ENCODE measurements around the gene FOXP1.

FOXP1 gene

GRCh38 chr3:71109241-71109976, 474.1 kb downstream of the FOXP1 start:
- Histone ChIP-seq H3K4me3 (ENCODE audit: severe bottlenecking) (no peak overlapping the region), H3K27me3 (ENCODE audit: insufficient read depth, poor library complexity, severe bottlenecking) (no peaks in the 10 kb centered on the region), H3K9me3 (ENCODE audit: severe bottlenecking) (no peaks in the 10 kb centered on the region), H3K36me3 (ENCODE audit: low read depth) (peaks cover 8% of the 10 kb centered on the region), H3K4me1 (ENCODE audit: insufficient read depth, poor library complexity, severe bottlenecking) (peaks cover 36% of the 10 kb centered on the region), H3K27ac (ENCODE audit: poor library complexity, severe bottlenecking) (peak overlapping the region; percentile 76)
- no peak for TF ChIP-seq CTCF (IDR thresholded peaks at IDR 0.05; ENCODE audit: poor library complexity, severe bottlenecking)
- DNase-seq (ENCODE audit: low spot score) (no peak), ATAC-seq (ENCODE audit: low read depth) (peak; percentile 82)

DNA sequence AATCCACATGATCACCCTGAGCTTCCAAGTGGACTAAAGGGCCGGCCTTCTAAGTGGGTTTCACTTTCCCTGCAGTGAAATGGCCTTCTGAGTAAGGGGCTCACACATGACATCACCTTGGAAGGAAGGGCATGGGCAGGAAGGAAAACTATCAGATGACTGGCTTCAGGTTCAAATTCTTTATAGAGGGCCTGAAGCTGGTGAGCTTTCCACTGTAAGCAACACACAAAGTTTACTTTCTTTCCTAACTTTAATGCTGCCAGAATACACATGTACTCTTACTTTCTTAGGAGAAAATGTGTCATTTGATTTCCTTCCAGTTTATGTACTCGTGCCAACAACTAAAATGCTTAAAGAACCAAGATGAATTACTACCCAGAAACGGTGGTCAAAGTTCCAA, 475.6 kb downstream of the FOXP1 start:
- Histone ChIP-seq H3K27ac (ENCODE audit: poor library complexity, severe bottlenecking) (no peak overlapping the region), H3K9me3 (ENCODE audit: severe bottlenecking) (no peaks in the 10 kb centered on the region)
- ATAC-seq (ENCODE audit: low read depth) = no peak

DNA sequence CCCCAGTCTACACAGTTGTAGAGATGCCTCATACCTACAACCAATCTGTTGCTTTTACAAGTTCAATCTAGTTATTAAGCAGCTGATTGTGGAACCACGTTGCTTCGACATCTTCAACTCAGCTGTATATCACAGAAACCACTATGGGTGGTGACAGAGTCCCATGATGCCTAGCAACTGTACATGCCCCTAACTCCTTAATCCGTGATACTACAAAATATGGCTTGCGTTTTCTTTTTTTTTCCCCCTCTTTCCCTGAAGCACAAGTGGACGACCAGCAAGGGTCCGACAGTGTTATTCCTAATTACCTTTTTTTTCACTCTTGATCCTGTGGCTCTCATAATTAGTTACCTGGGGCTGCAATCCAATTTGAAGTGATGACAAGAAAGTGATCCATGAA, 478.6 kb downstream of the FOXP1 start:
- Histone ChIP-seq H3K9me3 (ENCODE audit: severe bottlenecking) (no peaks in the 10 kb centered on the region), H3K4me3 (ENCODE audit: severe bottlenecking) (no peak overlapping the region), H3K36me3 (ENCODE audit: low read depth) (no peaks in the 10 kb centered on the region), H3K4me1 (ENCODE audit: insufficient read depth, poor library complexity, severe bottlenecking) (peaks cover 56% of the 10 kb centered on the region), H3K27me3 (ENCODE audit: insufficient read depth, poor library complexity, severe bottlenecking) (no peaks in the 10 kb centered on the region), H3K27ac (ENCODE audit: poor library complexity, severe bottlenecking) (no peak overlapping the region)
- TF ChIP-seq CTCF (IDR thresholded peaks at IDR 0.05; ENCODE audit: poor library complexity, severe bottlenecking) = no peak
- no peak for DNase-seq (ENCODE audit: low spot score)
- no peak for ATAC-seq (ENCODE audit: low read depth)

More for the DNA sequence above, 475.6 kb downstream of the FOXP1 start:
- TF ChIP-seq CTCF (IDR thresholded peaks at IDR 0.05; ENCODE audit: poor library complexity, severe bottlenecking) = no peak
- H3K36me3 ChIP-seq (ENCODE audit: low read depth) = peaks cover 8% of the 10 kb centered on the region
- DNase-seq (ENCODE audit: low spot score) = no peak
- H3K4me3 ChIP-seq (ENCODE audit: severe bottlenecking) = no peak overlapping the region
- H3K4me1 ChIP-seq (ENCODE audit: insufficient read depth, poor library complexity, severe bottlenecking) = peaks cover 51% of the 10 kb centered on the region
- H3K27me3 ChIP-seq (ENCODE audit: insufficient read depth, poor library complexity, severe bottlenecking) = no peaks in the 10 kb centered on the region

- H3K4me1 ChIP-seq (ENCODE audit: insufficient read depth, poor library complexity, severe bottlenecking) = peaks cover 52% of the 10 kb centered on the region
Measured at GRCh38 chr3:71104556-71104955, 479.0 kb downstream of the FOXP1 start.

More at GRCh38 chr3:71104556-71104955, 479.0 kb downstream of the FOXP1 start:
- Histone ChIP-seq H3K4me3 (ENCODE audit: severe bottlenecking) (no peak overlapping the region), H3K36me3 (ENCODE audit: low read depth) (no peaks in the 10 kb centered on the region), H3K27ac (ENCODE audit: poor library complexity, severe bottlenecking) (no peak overlapping the region), H3K27me3 (ENCODE audit: insufficient read depth, poor library complexity, severe bottlenecking) (no peaks in the 10 kb centered on the region), H3K9me3 (ENCODE audit: severe bottlenecking) (no peaks in the 10 kb centered on the region)
- ATAC-seq (ENCODE audit: low read depth) (no peak), DNase-seq (ENCODE audit: low spot score) (no peak)
- no peak for TF ChIP-seq CTCF (IDR thresholded peaks at IDR 0.05; ENCODE audit: poor library complexity, severe bottlenecking)
